ENCODE measurements around the gene PXMP4. TPM values are rescaled to one million over a fixed set of nuclear protein-coding genes. Genes with fewer than 3 reads are reported as not detected.
A peak's percentile ranks its signal among the peaks of the same experiment; 100 is the strongest.

The PXMP4 gene
- total RNA-seq, 1 donor from 2014 or later: 13.5 TPM

DNA sequence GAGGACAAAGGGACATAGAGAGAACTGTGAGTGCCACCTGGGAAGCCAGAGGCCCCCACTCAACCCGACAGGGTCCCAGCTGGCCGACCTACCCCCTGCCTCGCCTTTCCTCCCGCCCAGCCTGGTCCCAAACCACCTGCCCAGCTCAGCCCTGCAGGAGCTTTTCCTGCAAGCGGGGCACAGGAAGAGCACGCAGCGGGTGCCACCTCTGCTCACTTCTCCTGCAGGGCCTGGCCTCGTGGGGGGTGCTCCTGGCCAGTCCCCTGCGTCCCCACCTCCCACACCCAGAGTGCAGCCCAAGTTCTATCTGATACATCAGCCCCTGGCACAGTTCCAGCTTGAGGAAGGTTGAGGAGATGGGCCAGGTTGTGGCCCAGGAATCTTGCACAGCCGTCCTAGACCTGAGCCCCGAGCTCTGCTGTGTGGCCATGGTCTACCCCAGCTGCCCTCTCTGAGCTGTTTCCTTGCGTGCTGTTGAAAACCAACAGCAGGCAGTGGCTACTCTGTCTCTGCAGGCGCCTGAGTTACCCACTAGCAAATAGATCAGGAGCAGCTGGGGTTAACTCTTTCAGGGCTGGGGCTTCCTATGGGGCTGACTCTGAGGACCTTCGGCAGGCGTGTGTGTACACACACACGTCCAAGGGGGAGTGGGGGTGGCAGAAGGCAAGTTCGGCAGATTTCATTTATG is 47.5 kb downstream of the PXMP4 start:
- intact Hi-C loops (cut with micrococcal nuclease): no loop called here
- H3K4me1 ChIP-seq: peaks cover 74% of the 10 kb centered on the region
- peak overlapping the region; percentile 93 for H3K27ac ChIP-seq (replicated peaks)

DNA sequence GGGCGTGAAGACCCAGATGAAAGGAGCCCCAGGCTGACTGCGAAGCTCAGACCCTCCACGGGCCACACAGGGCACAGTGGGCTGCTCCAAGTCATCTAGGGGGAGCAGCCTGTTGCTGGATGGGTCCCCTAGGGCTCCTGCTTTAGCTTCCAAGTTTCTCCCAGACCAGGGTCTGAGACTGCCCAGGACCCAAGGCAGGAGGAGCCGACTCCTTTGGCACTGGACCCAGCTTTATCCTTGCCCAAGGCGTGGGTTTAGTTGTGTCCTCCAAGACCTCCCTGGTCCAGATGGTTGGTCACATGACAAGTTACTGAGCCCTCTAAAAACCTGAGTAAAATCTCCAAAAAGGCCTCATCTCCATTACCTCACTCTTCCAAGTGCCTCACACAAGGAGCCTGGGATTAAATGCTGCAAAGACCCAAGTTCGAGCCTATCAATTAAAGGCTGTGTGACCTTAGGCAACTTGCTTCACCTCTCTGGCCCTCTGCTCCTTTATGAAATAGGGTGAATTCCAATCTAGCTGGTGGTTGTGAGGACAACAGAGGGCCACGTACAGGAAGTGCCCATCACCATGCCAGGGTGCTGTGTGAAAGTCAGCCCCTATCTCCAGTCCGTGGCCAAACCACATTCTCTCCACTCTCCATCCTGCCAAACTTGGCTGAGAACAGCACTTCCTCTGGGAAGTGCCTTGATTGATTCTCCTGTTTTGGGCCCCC is 48.4 kb downstream of the PXMP4 start:
- no peaks in the 10 kb centered on the region for H3K27me3 ChIP-seq (ENCODE audit: low read depth)
- no peaks in the 10 kb centered on the region for H3K9me3 ChIP-seq (replicated peaks)
- no peak for DNase-seq
- H3K36me3 ChIP-seq: peaks cover 30% of the 10 kb centered on the region
- peaks cover 82% of the 10 kb centered on the region for H3K4me1 ChIP-seq
- TF ChIP-seq, protein P1, sequence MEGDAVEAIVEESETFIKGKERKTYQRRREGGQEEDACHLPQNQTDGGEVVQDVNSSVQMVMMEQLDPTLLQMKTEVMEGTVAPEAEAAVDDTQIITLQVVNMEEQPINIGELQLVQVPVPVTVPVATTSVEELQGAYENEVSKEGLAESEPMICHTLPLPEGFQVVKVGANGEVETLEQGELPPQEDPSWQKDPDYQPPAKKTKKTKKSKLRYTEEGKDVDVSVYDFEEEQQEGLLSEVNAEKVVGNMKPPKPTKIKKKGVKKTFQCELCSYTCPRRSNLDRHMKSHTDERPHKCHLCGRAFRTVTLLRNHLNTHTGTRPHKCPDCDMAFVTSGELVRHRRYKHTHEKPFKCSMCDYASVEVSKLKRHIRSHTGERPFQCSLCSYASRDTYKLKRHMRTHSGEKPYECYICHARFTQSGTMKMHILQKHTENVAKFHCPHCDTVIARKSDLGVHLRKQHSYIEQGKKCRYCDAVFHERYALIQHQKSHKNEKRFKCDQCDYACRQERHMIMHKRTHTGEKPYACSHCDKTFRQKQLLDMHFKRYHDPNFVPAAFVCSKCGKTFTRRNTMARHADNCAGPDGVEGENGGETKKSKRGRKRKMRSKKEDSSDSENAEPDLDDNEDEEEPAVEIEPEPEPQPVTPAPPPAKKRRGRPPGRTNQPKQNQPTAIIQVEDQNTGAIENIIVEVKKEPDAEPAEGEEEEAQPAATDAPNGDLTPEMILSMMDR (IDR thresholded peaks at IDR 0.05; ENCODE audit: borderline replicate concordance): no peak
- no peak overlapping the region for H3K4me3 ChIP-seq
- intact Hi-C loops (cut with micrococcal nuclease): no loop called here
- no peak overlapping the region for H3K27ac ChIP-seq (replicated peaks)

More for the DNA sequence above, 47.5 kb downstream of the PXMP4 start:
- Histone ChIP-seq H3K4me3 (peak overlapping the region; percentile 78), H3K9me3 (replicated peaks) (no peaks in the 10 kb centered on the region), H3K36me3 (peaks cover 30% of the 10 kb centered on the region), H3K27me3 (ENCODE audit: low read depth) (no peaks in the 10 kb centered on the region)
- DNase-seq: no peak
- TF ChIP-seq, protein P1 (IDR thresholded peaks at IDR 0.05; ENCODE audit: borderline replicate concordance): no peak

DNA sequence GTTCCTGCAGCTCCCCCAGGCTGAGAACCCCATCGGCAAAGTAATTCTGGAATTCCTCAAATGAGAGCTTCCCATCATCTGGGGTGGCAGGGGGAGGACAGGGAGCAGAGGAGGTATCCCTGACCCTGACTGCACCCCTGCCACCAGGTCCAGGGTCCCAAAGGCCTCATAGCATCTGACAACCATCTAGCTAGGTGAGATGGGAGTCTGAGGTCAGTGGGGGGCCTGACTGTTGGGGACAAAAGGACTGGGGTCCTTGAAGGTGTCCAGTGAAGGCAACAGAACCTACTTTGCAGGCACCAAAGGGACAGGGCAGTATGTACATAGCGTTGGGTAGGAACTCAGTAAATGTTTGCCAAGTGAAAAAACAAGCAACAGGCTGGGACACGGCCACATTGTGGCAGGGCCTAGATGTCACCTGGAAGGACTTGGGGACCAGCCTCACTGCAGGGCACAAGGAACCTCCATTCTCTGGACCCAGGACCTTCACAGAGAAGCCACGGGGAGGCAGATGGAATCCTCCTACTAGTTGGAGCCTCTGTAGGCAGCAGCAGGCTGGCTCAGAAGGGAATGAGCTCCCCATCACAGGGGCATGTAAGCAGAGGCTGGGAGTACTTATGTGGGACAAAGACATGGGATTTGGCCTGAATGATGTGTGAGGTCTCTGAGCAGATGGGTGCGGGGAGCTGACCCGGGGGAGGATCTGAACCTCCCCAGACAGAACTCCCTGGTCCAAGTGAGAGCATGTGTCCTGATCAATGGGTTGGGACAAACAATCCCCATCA is 49.2 kb downstream of the PXMP4 start:
- H3K36me3 ChIP-seq: peaks cover 30% of the 10 kb centered on the region
- peaks cover 89% of the 10 kb centered on the region for H3K4me1 ChIP-seq
- no peaks in the 10 kb centered on the region for H3K9me3 ChIP-seq (replicated peaks)
- no peak overlapping the region for H3K27ac ChIP-seq (replicated peaks)
- TF ChIP-seq, protein P1 (IDR thresholded peaks at IDR 0.05; ENCODE audit: borderline replicate concordance): no peak
- intact Hi-C loops (cut with micrococcal nuclease): no loop called here
- H3K27me3 ChIP-seq (ENCODE audit: low read depth): no peaks in the 10 kb centered on the region
- no peak overlapping the region for H3K4me3 ChIP-seq
- DNase-seq: no peak

DNA sequence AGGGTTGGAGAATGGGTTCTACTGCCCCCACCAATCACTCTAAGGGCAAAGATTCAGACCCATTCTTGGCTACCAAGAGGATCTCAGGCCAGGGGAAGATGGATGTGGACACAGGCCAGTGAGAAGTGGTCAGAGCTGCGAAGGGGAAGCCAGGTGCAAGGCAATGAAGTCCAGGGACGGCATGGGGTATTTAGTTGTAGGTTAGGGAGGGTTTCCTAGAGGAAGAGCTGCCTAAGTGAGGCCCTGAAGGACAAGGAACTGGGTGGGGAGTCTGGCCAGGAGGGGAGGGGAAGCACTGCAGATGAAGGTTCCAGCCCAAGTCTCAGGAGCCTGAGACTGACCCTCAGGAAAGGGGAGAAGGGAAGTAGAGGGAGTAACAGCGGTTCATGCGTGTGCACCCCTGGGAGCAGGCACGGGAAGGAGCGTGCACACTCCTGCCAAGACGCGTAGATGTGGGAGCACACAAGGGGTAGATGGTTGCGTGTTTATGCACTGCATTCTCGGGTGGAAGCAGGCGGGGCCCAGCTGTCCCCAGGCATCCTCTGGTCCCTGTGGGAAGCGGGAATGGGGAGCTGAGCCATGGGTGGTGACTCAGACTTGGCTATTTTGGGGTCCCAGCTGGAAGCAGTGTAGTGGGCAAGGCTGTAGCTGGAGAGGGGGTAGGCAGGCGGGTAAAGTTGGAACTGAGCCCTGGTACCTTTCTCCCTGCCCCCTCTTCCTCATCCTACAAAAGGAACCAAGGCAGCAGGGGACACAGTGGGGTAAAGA is 50.1 kb downstream of the PXMP4 start:
- peaks cover 30% of the 10 kb centered on the region for H3K36me3 ChIP-seq
- TF ChIP-seq, protein P1 (IDR thresholded peaks at IDR 0.05; ENCODE audit: borderline replicate concordance): no peak
- DNase-seq: no peak
- intact Hi-C loops (cut with micrococcal nuclease): no loop called here
- no peaks in the 10 kb centered on the region for H3K27me3 ChIP-seq (ENCODE audit: low read depth)
- H3K4me3 ChIP-seq: no peak overlapping the region
- no peaks in the 10 kb centered on the region for H3K9me3 ChIP-seq (replicated peaks)
- H3K4me1 ChIP-seq: peaks cover 81% of the 10 kb centered on the region
- H3K27ac ChIP-seq (replicated peaks): peak overlapping the region; percentile 8

DNA sequence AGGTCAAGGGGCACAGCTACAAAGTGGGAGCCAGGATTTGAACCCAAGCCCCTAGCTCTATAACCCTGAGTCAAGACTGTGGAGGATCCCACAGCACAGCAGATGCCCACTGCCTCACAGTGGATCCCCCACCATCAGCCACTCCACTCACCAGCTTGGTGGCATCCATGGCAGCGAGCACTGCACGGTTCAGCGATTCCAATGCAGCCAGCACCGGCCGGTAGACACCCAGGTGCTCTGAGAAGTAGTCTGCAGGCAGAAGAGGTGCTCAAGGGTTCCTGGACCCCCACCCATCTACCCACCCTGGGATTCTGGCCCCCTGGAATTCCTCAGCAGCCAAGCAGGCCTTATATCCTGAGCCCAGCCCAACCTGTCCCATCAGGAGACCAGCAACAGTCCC is 50.9 kb downstream of the PXMP4 start:
- intact Hi-C loops (cut with micrococcal nuclease): no loop called here
- Histone ChIP-seq H3K27ac (replicated peaks) (no peak overlapping the region), H3K36me3 (peaks cover 30% of the 10 kb centered on the region), H3K9me3 (replicated peaks) (no peaks in the 10 kb centered on the region), H3K4me3 (no peak overlapping the region), H3K4me1 (peaks cover 81% of the 10 kb centered on the region), H3K27me3 (ENCODE audit: low read depth) (no peaks in the 10 kb centered on the region)
- no peak for DNase-seq
- TF ChIP-seq, protein P1 (IDR thresholded peaks at IDR 0.05; ENCODE audit: borderline replicate concordance): no peak

Data from left ventricle myocardium inferior (tissue), 1 donor.